SK-N-MC (cell line): ENCODE results near the gene TWSG1.
"Not testable (repeated sequence)": the region's sequence is repeated elsewhere in the genome, so short reads cannot be mapped to it uniquely, and the experiment has no call there.

ENCODE experiments used
- DNase-seq: peaks from one replicate; pipeline ENCODE4 v3.0.0-alpha.2; 2011; ENCODE audit warnings: low read depth, low spot score
- H3K27ac ChIP-seq: fragments of 200-600 bp; sonication (generic); 2 replicates; pipeline ENCODE4 v1.5.1; 2016; ENCODE audit warnings: mixed run types
- H3K36me3 ChIP-seq: fragments of 200-600 bp; sonication (generic); 2 replicates; pipeline ENCODE4 v1.6.1; 2017; ENCODE audit warnings: antibody characterized with exemption, low read length, mixed read lengths; ENCODE audit not compliant: insufficient read depth
- H3K4me3 ChIP-seq: fragments of 200-600 bp; sonication (generic); 2 replicates; pipeline ENCODE4 v1.5.1; 2016
- H3K9ac ChIP-seq: fragments of 200-600 bp; sonication (generic); 2 replicates; pipeline ENCODE4 v1.8.0; 2017; ENCODE audit warnings: mixed run types, mixed read lengths; ENCODE audit not compliant: insufficient read length
- H3K9me3 ChIP-seq: fragments of 200-600 bp; sonication (generic); 2 replicates; pipeline ENCODE4 v1.6.1; 2017; ENCODE audit warnings: low read depth, mild to moderate bottlenecking, antibody characterized with exemption, low read length, moderate library complexity, mixed read lengths
- EZH2 ChIP-seq: fragments of 200-600 bp; sonication (generic); IDR thresholded peaks from one replicate; pipeline ENCODE4 v1.6.1; 2017; ENCODE audit warnings: antibody characterized with exemption
- FOXP2 ChIP-seq: optimal IDR thresholded peaks from 2 replicates; pipeline ENCODE3; 2011; ENCODE audit warnings: mild to moderate bottlenecking, moderate library complexity; ENCODE audit not compliant: insufficient read depth; ENCODE audit errors: extremely low read length, control extremely low read depth
- POLR2AphosphoS5 ChIP-seq: IDR thresholded peaks from 2 replicates; pipeline ENCODE4 v1.6.1; 2012; ENCODE audit warnings: mild to moderate bottlenecking, low read depth, low read length, borderline replicate concordance

TWSG1 gene

DNA sequence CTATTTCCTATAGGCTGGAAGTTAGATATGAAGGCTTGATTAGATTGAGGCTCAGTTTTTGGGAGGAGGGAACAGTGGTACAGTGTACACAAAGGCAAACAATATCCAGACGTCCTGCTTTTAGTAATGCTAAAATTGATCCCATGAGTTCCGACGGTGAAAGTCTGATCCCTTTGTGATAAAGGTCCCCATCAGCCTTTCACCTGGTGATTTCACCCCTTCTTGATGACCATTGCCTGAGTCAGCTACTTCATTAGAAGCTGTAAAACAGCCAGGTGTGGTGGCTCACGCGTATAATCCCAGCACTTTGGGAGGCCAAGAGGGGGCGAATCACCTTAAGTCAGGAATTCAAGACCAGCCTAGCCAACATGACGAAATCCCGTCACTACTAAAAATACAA, 29.7 kb downstream of the TWSG1 start:
- H3K27ac ChIP-seq: no peak overlapping the region
- no peak overlapping the region for H3K4me3 ChIP-seq
- no peaks in the 10 kb centered on the region for H3K9me3 ChIP-seq
- DNase-seq: no peak
- TF ChIP-seq EZH2 (no peak), POLR2AphosphoS5 (no peak)
- no peak overlapping the region for H3K9ac ChIP-seq
- peaks cover 5% of the 10 kb centered on the region; the same call in 1 of the 2 replicates for H3K36me3 ChIP-seq

DNA sequence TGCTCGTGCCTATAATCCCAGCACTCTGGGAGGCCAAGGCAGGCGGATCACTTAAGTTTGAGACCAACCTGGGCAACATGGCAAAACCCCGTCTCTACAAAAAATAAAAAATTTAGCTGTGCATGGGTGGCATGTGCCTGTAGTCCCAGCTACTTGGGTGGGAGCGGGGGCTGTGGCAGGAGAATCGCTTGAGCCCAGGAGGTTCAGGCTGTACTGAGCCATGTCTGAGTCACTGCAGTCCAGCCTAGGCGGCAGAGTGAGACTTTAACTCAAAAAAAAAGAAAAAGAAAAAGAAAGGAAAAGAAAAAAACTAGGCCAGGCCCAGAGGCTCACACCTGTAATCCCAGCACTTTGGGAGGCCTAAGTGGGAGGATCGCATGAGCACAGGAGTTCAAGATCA, 30.8 kb downstream of the TWSG1 start:
- Histone ChIP-seq H3K9ac (no peak overlapping the region), H3K4me3 (no peak overlapping the region), H3K9me3 (no peaks in the 10 kb centered on the region), H3K36me3 (peaks cover 5% of the 10 kb centered on the region; the same call in 1 of the 2 replicates), H3K27ac (no peak overlapping the region)
- no peak for DNase-seq
- TF ChIP-seq EZH2 (no peak), POLR2AphosphoS5 (no peak), FOXP2 (no peak)

DNA sequence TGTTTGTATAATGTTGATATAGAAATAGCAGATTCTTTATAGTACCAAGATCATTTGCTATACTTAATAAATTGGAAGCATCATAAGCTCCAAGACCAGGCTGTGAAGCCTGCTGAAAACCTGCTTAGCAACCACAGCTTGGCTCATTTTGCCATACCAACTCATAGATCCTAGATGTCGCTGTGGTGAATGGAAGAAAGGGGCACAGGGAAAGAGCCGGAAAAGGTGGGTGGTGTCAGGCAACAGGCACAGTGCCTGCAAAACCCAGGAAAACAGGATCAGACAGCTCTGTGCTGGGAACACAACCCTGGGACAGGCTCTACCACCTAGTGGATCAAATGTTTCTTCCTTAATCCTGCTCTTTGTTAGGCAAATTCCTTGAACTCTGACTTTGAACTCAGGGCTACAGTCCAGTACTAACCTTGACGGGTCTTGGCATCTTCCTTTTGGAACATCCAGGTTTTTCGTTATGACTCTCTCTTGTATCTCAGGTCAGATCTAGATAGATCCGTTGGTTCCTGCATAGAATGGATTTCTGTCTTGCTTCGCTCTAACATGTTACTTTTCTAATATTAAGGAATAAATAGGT, 31.6 kb downstream of the TWSG1 start:
- no peak overlapping the region for H3K9ac ChIP-seq
- no peak for DNase-seq
- no peak for TF ChIP-seq EZH2
- no peak for TF ChIP-seq FOXP2
- H3K36me3 ChIP-seq: peaks cover 5% of the 10 kb centered on the region; the same call in 1 of the 2 replicates
- no peaks in the 10 kb centered on the region for H3K9me3 ChIP-seq
- no peak overlapping the region for H3K4me3 ChIP-seq
- H3K27ac ChIP-seq: no peak overlapping the region

DNA sequence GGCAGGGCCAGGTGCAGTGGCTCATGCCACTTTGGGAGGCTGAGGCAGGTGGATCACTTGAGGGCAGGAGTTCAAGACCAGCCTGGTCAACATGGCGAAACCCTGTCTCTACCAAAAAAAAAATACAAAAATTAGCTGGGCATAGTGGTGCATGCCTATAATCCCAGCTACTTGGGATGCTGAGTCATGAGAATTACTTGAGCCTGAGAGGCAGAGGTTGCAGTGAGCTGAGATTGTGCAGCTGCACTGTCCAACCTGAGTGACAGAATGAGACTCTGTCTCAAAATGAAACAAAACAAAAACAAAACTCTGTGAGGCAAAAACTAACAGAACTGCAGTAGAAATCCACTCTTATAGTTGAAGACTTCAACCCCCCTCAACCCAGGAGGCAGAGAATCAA, 38.7 kb downstream of the TWSG1 start:
- H3K9me3 ChIP-seq, H3K36me3 ChIP-seq, H3K9ac ChIP-seq, H3K27ac ChIP-seq, H3K4me3 ChIP-seq, DNase-seq: not testable (repeated sequence)

DNA sequence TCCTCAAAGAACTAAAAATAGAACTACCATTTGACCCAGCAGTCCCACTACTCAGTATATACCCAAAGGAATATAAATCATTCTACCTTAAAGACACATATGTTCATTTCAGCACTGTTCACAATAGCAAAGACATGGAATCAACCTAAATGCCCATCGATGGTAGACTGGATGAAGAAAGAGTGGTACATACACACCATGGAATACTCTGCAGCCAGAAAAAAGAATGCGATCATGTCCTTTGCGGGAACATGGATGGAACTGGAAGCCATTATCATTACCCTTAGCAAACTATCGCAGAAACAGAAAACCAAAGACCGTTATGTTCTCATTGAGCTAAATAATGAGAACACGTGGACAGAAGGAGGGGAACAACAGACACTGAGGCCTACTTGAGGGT, 44.5 kb downstream of the TWSG1 start:
- Histone ChIP-seq H3K36me3 (no peaks in the 10 kb centered on the region), H3K9me3 (no peaks in the 10 kb centered on the region), H3K4me3 (no peak overlapping the region), H3K27ac (no peak overlapping the region), H3K9ac (no peak overlapping the region)
- TF ChIP-seq FOXP2: no peak
- no peak for TF ChIP-seq EZH2
- no peak for TF ChIP-seq POLR2AphosphoS5
- DNase-seq: no peak

DNA sequence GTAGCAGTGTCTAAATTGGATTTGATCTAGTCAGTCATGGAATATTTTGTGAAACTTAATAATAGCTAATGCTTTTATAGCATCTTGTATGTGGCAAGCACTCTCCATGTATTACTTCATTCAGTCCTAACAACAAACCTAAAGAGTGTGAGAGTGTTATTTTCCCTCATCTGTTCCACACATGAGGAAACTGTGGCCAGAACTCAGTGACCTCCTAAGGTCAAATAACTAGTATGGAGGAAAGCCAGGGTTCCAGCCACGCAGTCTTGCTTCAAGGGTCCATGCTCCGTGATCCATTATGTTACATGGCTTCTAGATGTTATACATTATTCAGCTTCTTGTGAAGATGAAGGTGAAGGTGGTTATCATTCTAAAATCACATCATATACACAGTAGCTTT, 45.5 kb downstream of the TWSG1 start:
- Histone ChIP-seq H3K27ac (no peak overlapping the region), H3K36me3 (no peaks in the 10 kb centered on the region), H3K9me3 (no peaks in the 10 kb centered on the region), H3K9ac (no peak overlapping the region), H3K4me3 (no peak overlapping the region)
- DNase-seq: no peak
- TF ChIP-seq FOXP2 (no peak), POLR2AphosphoS5 (no peak)

DNA sequence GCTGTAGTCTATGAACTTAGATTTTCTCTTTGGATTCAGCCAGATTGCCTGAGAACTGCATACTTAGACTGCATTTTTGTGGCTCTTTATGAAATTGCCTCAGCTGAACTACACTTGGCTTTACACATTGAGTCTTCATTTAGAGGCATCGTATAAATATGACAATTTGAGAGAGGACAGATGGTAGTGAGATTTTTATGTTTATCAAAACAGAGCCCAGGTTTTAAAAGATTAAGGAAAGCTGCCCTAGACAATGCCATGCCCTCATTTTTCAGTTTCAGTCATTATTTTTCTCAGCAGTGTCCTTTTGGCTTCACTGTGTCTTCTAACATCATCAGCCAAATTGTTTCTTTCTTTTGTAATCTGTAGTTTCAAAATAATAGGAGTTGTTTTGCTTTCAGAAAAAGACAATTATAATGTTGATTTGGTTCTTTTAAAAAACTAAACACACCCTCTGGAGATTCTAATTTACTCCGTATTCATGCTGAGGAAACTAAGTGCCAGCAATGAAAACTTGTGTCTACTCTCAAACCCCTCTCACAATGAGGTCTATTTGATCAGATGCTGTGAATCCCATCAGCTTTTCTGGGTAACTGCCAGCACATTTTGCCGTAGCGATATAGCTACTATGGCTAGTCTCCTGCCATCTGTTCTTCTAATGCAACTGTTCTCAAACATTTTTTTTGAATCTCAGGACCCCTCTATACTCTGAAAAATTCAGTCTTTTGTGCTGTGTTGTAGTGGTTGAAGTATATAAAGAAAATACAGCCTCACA, 46.2 kb downstream of the TWSG1 start:
- no peaks in the 10 kb centered on the region for H3K36me3 ChIP-seq
- TF ChIP-seq FOXP2 (no peak), POLR2AphosphoS5 (no peak), EZH2 (no peak)
- no peak overlapping the region for H3K9ac ChIP-seq
- H3K9me3 ChIP-seq: no peaks in the 10 kb centered on the region
- H3K4me3 ChIP-seq: no peak overlapping the region
- no peak for DNase-seq
- H3K27ac ChIP-seq: no peak overlapping the region; the same call in 1 of the 2 replicates

- Histone ChIP-seq H3K27ac (no peak overlapping the region), H3K36me3 (no peaks in the 10 kb centered on the region), H3K9ac (no peak overlapping the region), H3K9me3 (no peaks in the 10 kb centered on the region), H3K4me3 (no peak overlapping the region)
- no peak for DNase-seq
- no peak for TF ChIP-seq EZH2
- TF ChIP-seq POLR2AphosphoS5: no peak
- no peak for TF ChIP-seq FOXP2
These were observed 52.3 kb downstream of the TWSG1 start for GRCh38 chr18:9386879-9387278.

- Histone ChIP-seq H3K36me3 (0 out of 2 replicates have a peak, but pooled peaks cover 2% of the 10 kb centered on the region), H3K4me3 (no peak overlapping the region), H3K9me3 (0 out of 2 replicates have a peak, but pooled peaks cover 2% of the 10 kb centered on the region), H3K27ac (no peak overlapping the region), H3K9ac (no peak overlapping the region)
- no peak for TF ChIP-seq POLR2AphosphoS5
- no peak for TF ChIP-seq FOXP2
- no peak for TF ChIP-seq EZH2
- DNase-seq: no peak
These were observed 53.3 kb downstream of the TWSG1 start for GRCh38 chr18:9387891-9388290.
